Epithelial cell of proximal tubule (primary cell): ENCODE data around the gene PCDH1. TPM values are rescaled to one million over a fixed set of nuclear protein-coding genes. Genes with fewer than 3 reads are reported as not detected.

ENCODE experiments used
- DNase-seq: peaks from one replicate; pipeline ENCODE4 v3.0.0-alpha.2; 2011; ENCODE audit warnings: low read depth
- H3K4me3 ChIP-seq: 2 replicates; pipeline ENCODE4 v1.5.1; 2011; ENCODE audit warnings: low read depth, mild to moderate bottlenecking, low read length
- CTCF ChIP-seq: conservative IDR thresholded peaks from 2 replicates; pipeline ENCODE4 v1.5.1; 2012; ENCODE audit warnings: low read depth, mild to moderate bottlenecking, low read length
- total RNA-seq: library from RNA; depleted of rRNA; stranded (reverse); fragments of >200 nt; gene quantifications from 2 replicates; pipeline ENCODE4 v1.2.3, GENCODE V29; 2015

PCDH1 gene
- total RNA-seq, 1 donor from 2014 or later: 17.4 TPM

DNA sequence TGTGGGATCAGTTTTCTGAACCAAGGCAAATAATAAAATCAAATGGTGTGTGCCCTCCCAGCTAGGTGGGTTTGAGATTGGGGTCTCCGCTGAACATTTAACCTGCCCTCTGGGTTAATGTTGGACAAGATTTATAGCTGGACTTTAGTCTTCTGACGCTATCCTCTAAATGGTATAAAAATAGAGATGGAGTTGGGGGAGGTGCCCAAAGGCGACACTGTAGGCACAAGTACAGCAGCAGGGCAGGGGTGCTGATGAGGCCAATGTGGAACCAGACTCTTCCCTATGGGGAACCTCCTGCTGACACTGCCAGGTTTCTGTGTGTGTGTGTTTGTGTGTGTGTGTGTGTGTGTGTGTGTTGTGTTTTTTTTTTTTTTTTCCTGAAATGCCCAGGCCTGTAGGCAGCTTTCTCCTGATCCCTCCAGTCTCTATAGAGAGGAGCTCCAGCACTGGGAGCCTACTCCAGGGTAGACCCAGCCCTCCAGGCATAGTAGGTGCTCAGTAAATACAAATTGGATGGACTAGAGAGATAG, 37.9 kb downstream of the PCDH1 start:
- TF ChIP-seq CTCF: no peak
- no peak for DNase-seq
- H3K4me3 ChIP-seq: no peak overlapping the region

GRCh38 chr5:141839015-141839513, 39.1 kb downstream of the PCDH1 start:
- DNase-seq: no peak
- TF ChIP-seq CTCF: no peak
- no peak overlapping the region for H3K4me3 ChIP-seq

- no peak overlapping the region for H3K4me3 ChIP-seq
- TF ChIP-seq CTCF: no peak
- no peak for DNase-seq
Measured at GRCh38 chr5:141838326-141839014, 39.7 kb downstream of the PCDH1 start.

GRCh38 chr5:141835928-141836670, 42.1 kb downstream of the PCDH1 start:
- no peak for DNase-seq
- TF ChIP-seq CTCF: no peak
- H3K4me3 ChIP-seq: no peak overlapping the region

GRCh38 chr5:141834331-141834730, 43.9 kb downstream of the PCDH1 start:
- DNase-seq: no peak
- no peak overlapping the region for H3K4me3 ChIP-seq
- no peak for TF ChIP-seq CTCF

DNA sequence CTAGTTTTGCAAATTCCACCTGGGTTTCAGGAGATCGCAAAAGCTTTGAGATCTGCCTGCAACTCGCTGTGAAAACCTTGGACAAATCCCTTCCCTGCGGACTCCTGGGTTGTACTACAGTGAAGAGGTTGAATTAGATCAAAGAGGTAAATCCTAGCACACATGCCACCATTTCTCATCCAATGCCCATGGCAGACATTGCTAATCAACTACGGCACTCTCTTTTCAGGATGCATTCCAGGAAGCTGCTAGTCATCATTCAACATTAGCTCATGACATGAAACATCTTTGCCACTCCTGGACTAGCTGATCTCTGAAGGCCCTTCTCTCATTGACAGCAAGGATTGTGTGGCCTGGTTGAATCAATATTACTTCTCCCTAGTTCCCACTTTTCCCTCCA, 46.1 kb downstream of the PCDH1 start:
- H3K4me3 ChIP-seq: no peak overlapping the region
- TF ChIP-seq CTCF: no peak
- DNase-seq: no peak
